T follicular helper cell (primary cell): ENCODE data around the gene WNT9A.

Source experiments
- DNase-seq: peaks from one replicate; pipeline ENCODE4 v3.0.0-alpha.2; 2020; ENCODE audit warnings: low read depth

Gene WNT9A

DNA sequence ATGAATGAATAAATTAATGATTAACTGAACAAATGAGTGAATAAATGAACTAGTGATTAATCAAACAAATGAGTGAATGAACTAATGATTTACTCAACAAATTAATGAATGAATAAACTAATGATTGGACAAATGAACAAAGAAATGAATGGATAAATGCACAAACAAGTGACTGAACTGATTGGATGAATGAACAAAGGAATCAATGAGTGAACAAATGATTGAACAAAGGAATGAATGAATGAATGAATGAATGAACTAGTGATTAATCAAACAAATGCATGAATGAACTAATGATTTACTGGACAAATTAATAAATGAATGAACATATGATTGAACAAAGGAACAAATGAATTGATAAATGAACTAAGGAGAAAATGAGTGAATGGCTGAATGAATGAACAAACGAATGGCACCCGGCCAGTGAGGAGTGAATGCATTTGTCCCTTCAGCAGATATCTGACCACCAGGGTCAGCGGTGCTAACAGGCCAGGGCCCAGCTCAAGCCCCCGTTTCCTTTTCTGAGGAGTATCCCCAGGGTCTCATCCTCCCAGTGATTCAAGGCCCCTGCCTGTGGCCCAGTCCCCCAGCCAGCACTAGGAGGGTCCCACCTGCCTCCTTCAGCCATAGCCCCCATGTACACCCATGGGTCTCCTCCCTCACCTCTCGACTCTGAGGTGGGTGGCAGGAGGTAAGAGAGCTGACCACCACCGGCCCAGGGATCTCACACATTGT lies 49.9 kb downstream of the WNT9A start:
- no peak for DNase-seq

DNA sequence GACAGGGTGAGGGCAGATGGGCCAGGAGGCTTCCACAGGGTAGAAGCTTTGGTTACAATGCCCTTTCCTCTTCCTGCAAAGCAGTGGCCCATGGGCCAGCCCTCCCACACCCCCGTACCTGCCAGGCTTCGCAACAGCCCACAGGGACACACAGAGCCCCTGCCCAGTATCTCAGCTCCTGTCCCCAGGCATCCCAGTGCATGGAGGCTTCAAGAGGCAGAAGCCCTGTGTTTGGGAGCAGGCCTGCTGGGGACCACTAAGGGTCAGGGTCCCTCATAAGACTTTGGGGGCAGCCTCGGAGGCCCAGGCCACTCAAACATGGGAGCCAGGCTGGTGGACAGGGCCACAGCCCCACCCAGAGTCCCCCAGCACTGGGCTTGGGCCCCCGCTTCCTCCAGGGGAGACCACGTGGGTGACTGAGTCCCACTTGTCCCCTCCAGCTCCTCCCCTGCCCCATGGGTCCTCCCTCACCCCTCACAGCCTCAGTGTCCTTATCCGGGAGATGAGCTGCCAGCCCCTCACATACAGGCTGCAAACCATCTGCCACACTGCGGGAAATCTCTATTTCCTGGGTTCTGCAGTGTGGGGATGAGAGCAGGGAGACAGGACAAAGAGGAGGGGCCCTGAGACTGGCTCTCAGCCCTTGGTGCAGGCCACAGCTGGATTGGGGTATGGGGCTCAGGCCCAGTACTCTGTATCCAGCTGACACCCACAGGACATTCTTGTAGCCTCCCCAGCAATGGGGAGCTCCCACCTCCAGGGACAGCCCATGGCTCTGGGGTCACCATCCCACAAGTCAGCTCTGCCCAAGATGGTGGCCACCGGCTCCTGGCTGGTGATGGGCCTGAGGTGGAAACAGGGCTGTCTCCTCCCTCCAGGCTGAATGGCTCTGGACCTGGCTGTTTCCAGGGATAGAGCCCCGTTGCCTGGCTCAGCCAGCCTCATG lies 50.7 kb downstream of the WNT9A start:
- DNase-seq: no peak

DNA sequence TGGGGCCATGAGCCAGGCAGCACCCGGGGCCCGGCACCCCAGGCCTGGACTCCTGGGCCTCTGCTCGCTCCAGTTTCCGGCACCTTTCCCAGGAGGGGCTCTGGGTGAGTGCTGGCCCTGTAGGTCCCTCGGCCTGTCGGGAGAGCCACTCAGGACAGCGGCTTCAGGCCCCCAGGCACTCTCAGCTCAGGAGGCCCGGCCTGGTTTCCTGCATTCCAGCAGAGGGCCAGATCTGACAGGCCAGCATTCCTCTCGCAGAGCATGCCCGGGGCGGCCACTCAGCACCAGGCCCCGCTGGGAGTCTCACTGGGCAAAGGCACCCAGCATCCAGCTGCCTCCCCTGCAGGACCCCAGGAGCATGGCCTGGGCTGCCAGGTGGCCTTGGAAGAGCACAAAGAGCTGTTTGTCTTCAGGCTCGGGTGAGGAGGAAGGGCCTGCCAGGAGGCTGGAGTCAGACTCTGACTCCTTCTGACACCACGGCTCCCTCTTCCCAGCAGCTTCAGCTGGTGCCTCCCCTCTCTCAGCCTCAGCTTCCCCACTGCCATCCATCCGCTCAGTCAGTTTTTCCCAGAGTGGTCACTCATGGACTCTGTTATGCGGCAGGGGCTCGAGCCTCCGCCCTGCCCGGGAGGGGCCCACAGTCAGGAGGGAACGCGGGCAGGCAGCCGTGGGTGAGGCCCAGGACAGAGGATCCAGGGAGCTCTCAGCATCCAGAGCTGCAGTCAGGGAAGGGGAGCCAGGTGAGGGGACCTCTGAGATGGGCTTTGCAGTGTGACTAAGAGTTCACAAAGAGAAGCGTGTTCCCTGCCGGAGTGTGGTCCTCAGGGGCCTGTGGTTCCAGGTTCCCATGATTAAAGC lies 51.7 kb downstream of the WNT9A start:
- DNase-seq: no peak

GRCh38 chr1:227894831-227895451 lies 52.8 kb downstream of the WNT9A start:
- no peak for DNase-seq

- DNase-seq: no peak
These were observed 53.6 kb downstream of the WNT9A start for GRCh38 chr1:227893949-227894721.

- DNase-seq: no peak
These were observed 54.3 kb downstream of the WNT9A start for GRCh38 chr1:227893300-227893948.

GRCh38 chr1:227892489-227893299 lies 55.0 kb downstream of the WNT9A start:
- no peak for DNase-seq

DNA sequence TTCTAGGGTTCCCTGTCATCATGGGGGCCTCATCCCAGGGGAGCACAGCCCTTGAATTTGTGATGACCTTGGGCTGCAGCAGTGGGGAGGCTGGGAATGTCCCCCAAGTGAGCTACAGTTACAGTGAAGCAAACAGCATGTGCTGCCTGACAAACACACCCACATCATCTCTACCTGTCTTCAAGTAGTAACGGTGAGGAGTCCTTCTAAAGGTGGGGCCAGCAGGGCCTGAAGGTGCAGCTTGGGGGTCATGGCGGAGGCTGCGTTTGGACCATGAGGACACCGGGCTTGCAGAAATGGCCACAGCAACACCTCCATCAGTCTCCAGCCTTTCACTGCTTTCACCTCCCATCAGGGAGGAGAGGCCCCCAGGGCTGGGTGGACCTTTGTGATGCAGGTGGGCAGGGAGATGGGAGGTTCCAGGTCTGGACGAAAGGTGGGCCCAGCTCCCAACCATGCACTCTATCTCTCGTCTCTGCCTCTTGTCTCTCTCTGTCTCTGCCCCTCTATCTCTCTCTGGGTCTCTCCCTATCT lies 55.7 kb downstream of the WNT9A start:
- no peak for DNase-seq

GRCh38 chr1:227891223-227891954 lies 56.3 kb downstream of the WNT9A start:
- DNase-seq: no peak

DNA sequence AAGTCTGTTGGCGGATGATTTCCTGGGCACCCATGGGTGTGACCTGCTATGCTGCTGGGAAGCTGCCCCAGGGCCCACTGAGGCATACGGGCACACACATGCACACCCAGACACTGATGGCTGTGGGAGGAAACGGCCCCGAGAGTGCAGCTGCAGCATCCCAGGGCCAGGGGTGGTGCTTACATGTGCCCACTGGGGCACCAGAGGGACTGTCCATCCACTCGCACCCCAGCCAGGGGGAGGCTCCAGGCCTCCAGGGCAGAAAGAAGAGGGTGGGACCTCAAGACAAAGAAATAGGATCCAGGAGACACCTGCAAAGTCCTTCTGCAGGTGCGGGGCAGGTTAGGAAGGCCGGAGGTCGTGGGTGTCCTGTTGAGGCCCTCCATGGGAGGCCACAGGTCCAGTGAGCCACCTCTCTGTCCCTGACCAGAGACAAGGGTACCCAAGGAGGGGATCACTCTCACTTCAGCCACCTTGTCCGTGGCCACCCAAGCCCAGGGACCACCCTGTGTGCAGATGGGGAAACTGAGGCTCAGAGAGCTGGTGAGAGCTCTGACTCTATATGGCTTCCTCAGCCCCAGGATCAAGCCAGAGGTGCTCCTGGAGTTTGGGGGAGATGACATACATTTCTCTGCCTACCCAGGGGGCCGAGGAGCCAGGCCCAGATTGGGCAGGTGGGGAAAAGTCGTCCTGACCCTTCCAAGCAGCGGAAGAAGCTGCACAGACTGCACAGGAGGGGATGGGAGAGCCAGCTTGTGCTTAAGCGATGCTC lies 57.1 kb downstream of the WNT9A start:
- DNase-seq: no peak

DNA sequence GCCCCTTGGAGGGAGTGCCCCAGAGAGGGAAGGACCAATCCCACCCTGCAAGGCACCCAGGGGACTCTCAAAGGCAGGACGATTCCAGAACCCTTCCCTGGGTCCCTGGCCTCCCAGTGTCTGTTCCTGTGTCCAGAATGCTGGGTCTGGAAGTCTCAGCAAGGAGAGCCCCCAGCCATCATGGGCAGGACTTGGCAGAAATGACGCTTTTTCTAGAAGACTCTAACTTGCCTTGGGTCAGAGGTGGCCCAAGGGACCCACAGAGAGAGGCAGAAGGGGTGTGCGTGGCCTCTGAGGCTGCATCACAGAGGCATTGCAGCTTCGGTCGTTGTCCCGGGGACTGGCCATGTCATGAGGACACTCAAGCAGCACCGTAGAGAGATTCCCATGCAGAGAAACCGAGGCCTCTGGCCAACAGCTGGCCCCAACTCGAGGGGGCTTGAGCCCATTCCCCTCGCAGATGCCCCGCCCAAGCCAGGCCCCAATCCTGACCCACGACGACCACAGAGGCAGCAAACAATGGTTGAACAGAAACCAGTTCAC lies 57.8 kb downstream of the WNT9A start:
- DNase-seq: no peak

GRCh38 chr1:227889047-227889862 lies 58.5 kb downstream of the WNT9A start:
- no peak for DNase-seq

GRCh38 chr1:227888404-227889046 lies 59.2 kb downstream of the WNT9A start:
- no peak for DNase-seq

GRCh38 chr1:227887697-227888403 lies 59.9 kb downstream of the WNT9A start:
- peak; percentile 21 for DNase-seq

GRCh38 chr1:227886993-227887696 lies 60.6 kb downstream of the WNT9A start:
- DNase-seq: no peak
